Sigmoid colon (tissue), 7 donors: ENCODE measurements around the gene PARL. TPM values are rescaled to one million over a fixed set of nuclear protein-coding genes. Genes with fewer than 3 reads are reported as not detected.

Experiments used
- DNase-seq: peaks from one replicate; pipeline ENCODE4 v3.0.0-alpha.2; 2019
- H3K27ac ChIP-seq, 4 donors: fragments of 200-600 bp; sonication (generic); one replicate each; pipeline ENCODE4 v1.5.1; 2016 to 2019; ENCODE audit warnings: mild to moderate bottlenecking in 1 of 4
- H3K27me3 ChIP-seq, 3 donors: fragments of 200-600 bp; sonication (generic); one replicate each; pipeline ENCODE4 v1.5.1; 2019; ENCODE audit warnings: mild to moderate bottlenecking in 1 of 3
- H3K36me3 ChIP-seq, 4 donors: fragments of 200-600 bp; sonication (generic); one replicate each; pipeline ENCODE4 v1.5.1; 2016 to 2019
- H3K4me1 ChIP-seq, 4 donors: fragments of 200-600 bp; sonication (generic); one replicate each; pipeline ENCODE4 v1.5.1; 2017 to 2019
- H3K4me3 ChIP-seq, 4 donors: fragments of 200-600 bp; sonication (generic); one replicate each; pipeline ENCODE4 v1.5.1; 2017 to 2019; ENCODE audit warnings: mild to moderate bottlenecking in 2 of 4, moderate library complexity in 1 of 4
- H3K9me3 ChIP-seq, 4 donors: fragments of 200-600 bp in 3 of 4; sonication (generic) in 3 of 4; one replicate each; pipeline versions ENCODE4 v1.5.1 to v1.6.1; 2013 to 2019
- CTCF ChIP-seq, 4 experiments: fragments of 450-650 bp in 3 of 4; fragments of 200-600 bp in 1 of 4; IDR thresholded peaks; one replicate each; pipeline ENCODE4 v1.5.1; 2016 to 2019; ENCODE audit warnings: antibody characterized with exemption in 4 of 4, mild to moderate bottlenecking in 3 of 4, moderate library complexity in 2 of 4
- EP300 ChIP-seq, 4 donors: sonication (generic); formaldehyde crosslinking; IDR thresholded peaks; one replicate each; pipeline ENCODE4 v1.6.1; 2017; ENCODE audit warnings: antibody characterized with exemption in 4 of 4
- POLR2A ChIP-seq, 2 donors: fragments of 450-650 bp; IDR thresholded peaks; one replicate each; pipeline ENCODE4 v1.6.1; 2016; ENCODE audit warnings: antibody characterized with exemption in 2 of 2, mild to moderate bottlenecking in 2 of 2, moderate library complexity in 2 of 2
- POLR2AphosphoS5 ChIP-seq, 4 donors: sonication (generic); formaldehyde crosslinking; IDR thresholded peaks; one replicate each; pipeline ENCODE4 v1.6.1; 2017; ENCODE audit warnings: antibody characterized with exemption in 4 of 4
- WGBS, 2 donors: extraction: QIAGEN DNeasy Blood & Tissue Kit; methylation state at CpG; one replicate each; pipeline ENCODE4 v1.1.7; 2013; 5-methylcytosine and 5-hydroxymethylcytosine counted together
- intact Hi-C: fragments of 100-400 bp; cut with DNase I; formaldehyde crosslinking; loops from one replicate; pipeline ENCODE4 v1.15.1; 2023
- polyA plus RNA-seq, 3 donors: library from polyadenylated mRNA; stranded (reverse); fragments of 200-250 nt; gene quantifications; one replicate each; pipeline ENCODE4 v1.2.3, GENCODE V29; 2013
- total RNA-seq, 4 donors: library from RNA; depleted of rRNA; stranded (reverse); fragments of >200 nt; gene quantifications; one replicate each; pipeline ENCODE4 v1.1.0, GENCODE V29; 2016
- donor health status: healthy with polysubstance abuse.
- donor health status: Bipolar disorder and iron deficiency.
- donor health status: healthy.

PARL gene
- total and polyA plus RNA-seq, 7 donors: 52.1 to 87.9 (median 58.3) TPM

GRCh38 chr3:183817639-183818038 lies 67.0 kb downstream of the PARL start:
- Histone ChIP-seq H3K4me1 (no peaks in the 10 kb centered on the region), H3K36me3 (peaks cover 0 to 12% (median 0%) of the 10 kb centered on the region in 4 donors), H3K27ac (no peak overlapping the region), H3K27me3 (no peaks in the 10 kb centered on the region), H3K9me3 (no peaks in the 10 kb centered on the region), H3K4me3 (no peak overlapping the region)
- TF ChIP-seq EP300 (IDR thresholded peaks at IDR 0.05) (no peak), POLR2A (IDR thresholded peaks at IDR 0.05) (no peak), POLR2AphosphoS5 (IDR thresholded peaks at IDR 0.05) (no peak), CTCF (IDR thresholded peaks at IDR 0.05) (no peak)
- intact Hi-C loops: no loop called here
- no peak for DNase-seq
- WGBS, 2 donors: 94 to 95% methylated on average over 9 of the region's 9 CpGs

GRCh38 chr3:183816681-183817510 lies 67.8 kb downstream of the PARL start:
- 86 to 90% methylated on average over 20 of the region's 20 CpGs for WGBS, 2 donors
- H3K36me3 ChIP-seq: peaks cover 0 to 17% (median 0%) of the 10 kb centered on the region in 4 donors
- H3K27me3 ChIP-seq: no peaks in the 10 kb centered on the region
- intact Hi-C loops: no loop called here
- TF ChIP-seq CTCF (IDR thresholded peaks at IDR 0.05) (no peak), EP300 (IDR thresholded peaks at IDR 0.05) (no peak), POLR2A (IDR thresholded peaks at IDR 0.05) (no peak), POLR2AphosphoS5 (IDR thresholded peaks at IDR 0.05) (no peak)
- no peak overlapping the region for H3K4me3 ChIP-seq
- DNase-seq: no peak
- H3K27ac ChIP-seq: no peak overlapping the region
- H3K4me1 ChIP-seq: no peaks in the 10 kb centered on the region
- H3K9me3 ChIP-seq: no peaks in the 10 kb centered on the region

- no peak for DNase-seq
- Histone ChIP-seq H3K27ac (no peak overlapping the region), H3K36me3 (peaks cover 0 to 26% (median 2%) of the 10 kb centered on the region in 4 donors), H3K4me1 (no peaks in the 10 kb centered on the region), H3K4me3 (no peak overlapping the region), H3K27me3 (no peaks in the 10 kb centered on the region), H3K9me3 (no peaks in the 10 kb centered on the region)
- WGBS, 2 donors: 76 to 85% methylated on average over 12 of the region's 12 CpGs
- intact Hi-C loops: no loop called here
- no peak for TF ChIP-seq CTCF (IDR thresholded peaks at IDR 0.05)
- no peak for TF ChIP-seq POLR2AphosphoS5 (IDR thresholded peaks at IDR 0.05)
Observed at GRCh38 chr3:183815951-183816475, 68.7 kb downstream of the PARL start.

GRCh38 chr3:183815563-183815940 lies 69.1 kb downstream of the PARL start:
- no peaks in the 10 kb centered on the region for H3K4me1 ChIP-seq
- intact Hi-C loops: no loop called here
- H3K36me3 ChIP-seq: peaks cover 0 to 31% (median 7%) of the 10 kb centered on the region in 4 donors
- WGBS, 2 donors: 71 to 80% methylated on average over 9 of the region's 9 CpGs
- H3K4me3 ChIP-seq: no peak overlapping the region
- H3K27ac ChIP-seq: no peak overlapping the region
- TF ChIP-seq CTCF (IDR thresholded peaks at IDR 0.05) (no peak), EP300 (IDR thresholded peaks at IDR 0.05) (no peak), POLR2A (IDR thresholded peaks at IDR 0.05) (no peak), POLR2AphosphoS5 (IDR thresholded peaks at IDR 0.05) (no peak)
- no peaks in the 10 kb centered on the region for H3K9me3 ChIP-seq
- no peak for DNase-seq
- no peaks in the 10 kb centered on the region for H3K27me3 ChIP-seq
